H1 (cell line): Measurements from ENCODE around the gene EBF3. TPM values are rescaled to one million over a fixed set of nuclear protein-coding genes. Genes with fewer than 3 reads are reported as not detected.

Experiments used
- CTCF ChIA-PET: fragments of 300-600 bp; sonication (Branson Sonifier 250); formaldehyde crosslinking; loops from one replicate; lab custom pipeline; 2021; ENCODE audit not compliant: partially characterized antibody; lab: Charles Lee
- POLR2A ChIA-PET: fragments of 300-600 bp; sonication (Branson Sonifier 250); formaldehyde crosslinking; loops from one replicate; lab custom pipeline; 2021; ENCODE audit warnings: inconsistent platforms; ENCODE audit not compliant: partially characterized antibody; lab: Charles Lee
- DNase-seq, 2 experiments: peaks; one replicate each; pipeline versions ENCODE4 v3.0.0 to v3.0.0-alpha.2; 2010 to 2022; ENCODE audit warnings: low spot score in 2 of 2, low read depth in 1 of 2, mixed read lengths in 1 of 2
- FAIRE-seq: peaks from 2 replicates; lab custom pipeline; 2011; peaks lifted over from hg19 to GRCh38; lab: Jason Lieb, UNC
- H2AFZ ChIP-seq: 2 replicates; pipeline ENCODE4 v1.8.1; 2012; ENCODE audit warnings: low read length, inconsistent platforms
- H2AK5ac ChIP-seq: 2 replicates; pipeline ENCODE4 v1.6.1; 2013; ENCODE audit warnings: low read depth, low read length
- H2BK120ac ChIP-seq: replicated peaks from 2 replicates; pipeline ENCODE3; 2013; ENCODE audit warnings: low read depth, low read length, inconsistent platforms
- H2BK12ac ChIP-seq: 2 replicates; pipeline ENCODE4 v1.6.1; 2013; ENCODE audit warnings: low read depth, low read length
- H2BK15ac ChIP-seq: 2 replicates; pipeline ENCODE4 v1.6.1; 2013; ENCODE audit warnings: low read length
- H2BK20ac ChIP-seq: 2 replicates; pipeline ENCODE4 v1.6.1; 2013; ENCODE audit warnings: low read length
- H2BK5ac ChIP-seq: 2 replicates; pipeline ENCODE4 v1.6.1; 2013; ENCODE audit warnings: low read depth, low read length
- H3K14ac ChIP-seq: 2 replicates; pipeline ENCODE4 v1.6.1; 2013; ENCODE audit warnings: inconsistent platforms; ENCODE audit not compliant: insufficient read length
- H3K18ac ChIP-seq: 2 replicates; pipeline ENCODE4 v1.6.1; 2013; ENCODE audit warnings: low read length; ENCODE audit errors: extremely low read depth
- H3K23ac ChIP-seq: 2 replicates; pipeline ENCODE4 v1.6.1; 2013; ENCODE audit warnings: inconsistent platforms; ENCODE audit not compliant: insufficient read length
- H3K23me2 ChIP-seq: 2 replicates; pipeline ENCODE4 v1.6.1; 2013; ENCODE audit warnings: low read depth, low read length
- H3K27ac ChIP-seq: 2 replicates; pipeline ENCODE4 v1.6.1; 2011; ENCODE audit warnings: low read depth, low read length, inconsistent platforms
- H3K27me3 ChIP-seq, 4 experiments: replicated peaks in 1 of 4; 1 replicate in 1 of 4; 2 replicates in 3 of 4; pipeline versions ENCODE4 v1.6.1 to v1.8.1; 2011 to 2013; ENCODE audit warnings: low read length in 3 of 4, mild to moderate bottlenecking in 3 of 4, inconsistent platforms in 2 of 4, mixed read lengths in 2 of 4, moderate library complexity in 1 of 4; ENCODE audit not compliant: control insufficient read depth in 3 of 4, insufficient read depth in 3 of 4; ENCODE audit errors: extremely low read depth in 1 of 4
- H3K36me3 ChIP-seq, 4 experiments: 2 replicates each; pipeline versions ENCODE4 v1.6.1 to v1.8.1; 2011 to 2013; ENCODE audit warnings: mild to moderate bottlenecking in 4 of 4, low read length in 3 of 4, moderate library complexity in 2 of 4, control low read depth in 1 of 4, inconsistent platforms in 1 of 4; ENCODE audit not compliant: insufficient read depth in 4 of 4, control insufficient read depth in 2 of 4
- H3K4ac ChIP-seq: replicated peaks from 2 replicates; pipeline ENCODE3; 2013; ENCODE audit warnings: low read length, low read depth, mixed read lengths, inconsistent platforms; ENCODE audit not compliant: insufficient read length
- H3K4me1 ChIP-seq, 4 experiments: replicated peaks in 1 of 4; 1 replicate in 1 of 4; 2 replicates in 3 of 4; pipeline versions ENCODE4 v1.6.1 to v1.8.1; 2011 to 2013; ENCODE audit warnings: low read length in 3 of 4, inconsistent platforms in 2 of 4, mixed read lengths in 1 of 4; ENCODE audit not compliant: insufficient read depth in 4 of 4, control insufficient read depth in 3 of 4
- H3K4me2 ChIP-seq, 2 experiments: 2 replicates each; pipeline versions ENCODE4 v1.6.1 to v1.8.1; 2011 to 2013; ENCODE audit warnings: low read depth in 2 of 2, low read length in 2 of 2, control low read depth in 1 of 2, inconsistent platforms in 1 of 2, mild to moderate bottlenecking in 1 of 2; ENCODE audit not compliant: insufficient read depth in 1 of 2
- H3K4me3 ChIP-seq, 4 experiments: fragments of 200-600, 300-600 bp in 1 of 4; sonication (generic), shearing (Covaris generic), sonication (Bioruptor Twin) in 1 of 4; 2 replicates each; pipeline versions ENCODE4 v1.5.1 to v1.8.1; 2011 to 2016; ENCODE audit warnings: low read length in 4 of 4, low read depth in 3 of 4, control low read depth in 2 of 4, inconsistent platforms in 2 of 4, mild to moderate bottlenecking in 2 of 4, mixed read lengths in 1 of 4, moderate library complexity in 1 of 4; ENCODE audit not compliant: insufficient read depth in 2 of 4; ENCODE audit errors: extremely low read depth in 1 of 4
- H3K56ac ChIP-seq: replicated peaks from 2 replicates; pipeline ENCODE3; 2013; ENCODE audit warnings: low read depth, mild to moderate bottlenecking, mixed read lengths, low read length, inconsistent platforms; ENCODE audit not compliant: insufficient read length
- H3K79me1 ChIP-seq: 2 replicates; pipeline ENCODE4 v1.6.1; 2013; ENCODE audit warnings: low read depth, low read length, control low read depth
- H3K79me2 ChIP-seq, 2 experiments: 2 replicates each; pipeline versions ENCODE4 v1.6.1 to v1.8.1; 2012 to 2013; ENCODE audit warnings: low read length in 2 of 2, mild to moderate bottlenecking in 2 of 2, inconsistent platforms in 1 of 2; ENCODE audit not compliant: insufficient read depth in 2 of 2, control insufficient read depth in 1 of 2
- H3K9ac ChIP-seq, 4 experiments: replicated peaks in 1 of 4; 1 replicate in 1 of 4; 2 replicates in 3 of 4; pipeline versions ENCODE4 v1.6.1 to v1.8.1; 2011 to 2013; ENCODE audit warnings: low read depth in 3 of 4, low read length in 3 of 4, control low read depth in 2 of 4, mild to moderate bottlenecking in 2 of 4, moderate library complexity in 2 of 4, inconsistent platforms in 1 of 4; ENCODE audit errors: extremely low read depth in 1 of 4
- H3K9me3 ChIP-seq, 2 experiments: 2 replicates each; pipeline versions ENCODE4 v1.6.1 to v1.8.1; 2012 to 2013; ENCODE audit warnings: mild to moderate bottlenecking in 2 of 2, moderate library complexity in 2 of 2, control low read depth in 1 of 2, inconsistent platforms in 1 of 2, low read depth in 1 of 2, low read length in 1 of 2, mixed read lengths in 1 of 2; ENCODE audit not compliant: insufficient read depth in 2 of 2
- H4K20me1 ChIP-seq, 2 experiments: replicated peaks in 1 of 2; 2 replicates each; pipeline versions ENCODE3 to v1.8.1; 2011 to 2013; ENCODE audit warnings: inconsistent platforms in 2 of 2, low read length in 2 of 2, mild to moderate bottlenecking in 1 of 2; ENCODE audit not compliant: insufficient read depth in 2 of 2, control insufficient read depth in 1 of 2
- H4K5ac ChIP-seq: 2 replicates; pipeline ENCODE4 v1.6.1; 2013; ENCODE audit warnings: low read length, low read depth, mixed read lengths, inconsistent platforms; ENCODE audit not compliant: insufficient read length
- H4K8ac ChIP-seq: 2 replicates; pipeline ENCODE4 v1.8.0; 2013; ENCODE audit warnings: mild to moderate bottlenecking, moderate library complexity, low read length, inconsistent platforms; ENCODE audit not compliant: insufficient read depth; ENCODE audit errors: extremely low read depth
- H4K91ac ChIP-seq: replicated peaks from 2 replicates; pipeline ENCODE3; 2013; ENCODE audit warnings: low read length, mixed read lengths, inconsistent platforms; ENCODE audit not compliant: insufficient read length
- WGBS, 2 experiments: shearing (Covaris generic) in 1 of 2; methylation state at CpG; one replicate each; pipeline versions ENCODE4 v1.1.6 to v1.1.7; 2013 to 2015; ENCODE audit warnings: low lambda C conversion rate in 2 of 2, mixed read lengths in 2 of 2, inconsistent platforms in 1 of 2, low coverage in 1 of 2, missing lambda C conversion rate in 1 of 2; ENCODE audit not compliant: insufficient replicate concordance in 2 of 2, insufficient coverage in 1 of 2, insufficient read length in 1 of 2; ENCODE audit errors: extremely low coverage in 1 of 2, missing lambda C conversion rate in 1 of 2; 5-methylcytosine and 5-hydroxymethylcytosine counted together
- polyA plus RNA-seq, 7 experiments: library from polyadenylated mRNA; depleted of rRNA in 3 of 7; stranded (reverse) in 5 of 7; unstranded in 2 of 7; fragments of >200 nt in 5 of 7; fragments of 200-250 nt in 2 of 7; gene quantifications; 1 replicate in 5 of 7; 2 replicates in 1 of 7; 4 replicates in 1 of 7; pipeline versions ENCODE4 v1.2.1 to v1.2.3, GENCODE V29; 2011 to 2013; ENCODE audit warnings: missing spikeins in 2 of 7, mixed read lengths in 2 of 7
- total RNA-seq: library from RNA; stranded (reverse); fragmentation: NEBNext Ultra II Directional; extraction: Animal tissue kit (Norgen Biotek cat#: 25700); gene quantifications from 2 replicates; pipeline ENCODE4 v1.2.1, GENCODE V29; 2021
- TF ChIP-seq, protein P1 (sequence below): IDR thresholded peaks from 2 replicates; pipeline ENCODE4 v1.6.1; 2011; ENCODE audit warnings: low read length, improper control_type of control experiment

The EBF3 gene
- total and polyA plus RNA-seq, 2 of the 8 experiments (the other 6 are each of a cell fraction or from before 2014, with no cell fraction given): 0.08 to 0.26 TPM

DNA sequence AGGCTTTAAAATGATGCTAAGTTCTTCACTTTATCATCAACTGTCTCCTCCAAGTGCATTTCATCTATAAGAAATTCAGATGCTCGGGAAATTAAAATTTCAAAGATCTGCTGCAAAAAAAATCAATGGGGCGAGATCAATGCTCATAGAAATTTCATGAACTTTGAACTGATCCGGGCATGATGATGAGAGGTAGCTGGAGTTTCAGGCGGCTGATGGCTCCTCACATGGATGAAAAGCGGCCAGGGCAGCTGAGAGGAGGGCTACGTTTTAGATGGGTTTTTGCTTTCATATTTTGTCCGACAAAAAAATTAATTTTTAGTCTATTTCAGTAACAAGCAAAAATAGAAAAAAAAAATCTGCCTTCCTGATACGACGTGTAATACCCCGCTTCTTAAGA, 109.9 kb downstream of the EBF3 start:
- Histone ChIP-seq H4K91ac (no peak overlapping the region), H3K23me2 (no peaks in the 10 kb centered on the region), H4K5ac (no peak overlapping the region), H4K8ac (no peak overlapping the region), H3K9ac (no peak overlapping the region), H3K4ac (no peak overlapping the region), H3K27me3 (no peaks in the 10 kb centered on the region), H3K27ac (no peak overlapping the region), H2BK12ac (no peak overlapping the region), H2AK5ac (no peak overlapping the region), H2AFZ (no peak overlapping the region), H2BK5ac (no peak overlapping the region), H3K23ac (no peak overlapping the region), H3K4me2 (no peak overlapping the region), H3K4me3 (no peak overlapping the region), H3K36me3 (no peaks in the 10 kb centered on the region), H3K9me3 (peaks cover 0 to 3% of the 10 kb centered on the region in 2 experiments; a peak in 1 of 4 replicates), H2BK120ac (no peak overlapping the region), H3K14ac (no peak overlapping the region), H2BK15ac (no peak overlapping the region), H3K79me1 (no peaks in the 10 kb centered on the region), H4K20me1 (no peaks in the 10 kb centered on the region), H3K56ac (no peak overlapping the region), H3K79me2 (no peaks in the 10 kb centered on the region), H3K18ac (no peak overlapping the region), H2BK20ac (no peak overlapping the region), H3K4me1 (no peaks in the 10 kb centered on the region; a peak in 1 of 7 replicates)
- FAIRE-seq: no peak
- POLR2A ChIA-PET: no interaction called here
- TF ChIP-seq, protein P1, sequence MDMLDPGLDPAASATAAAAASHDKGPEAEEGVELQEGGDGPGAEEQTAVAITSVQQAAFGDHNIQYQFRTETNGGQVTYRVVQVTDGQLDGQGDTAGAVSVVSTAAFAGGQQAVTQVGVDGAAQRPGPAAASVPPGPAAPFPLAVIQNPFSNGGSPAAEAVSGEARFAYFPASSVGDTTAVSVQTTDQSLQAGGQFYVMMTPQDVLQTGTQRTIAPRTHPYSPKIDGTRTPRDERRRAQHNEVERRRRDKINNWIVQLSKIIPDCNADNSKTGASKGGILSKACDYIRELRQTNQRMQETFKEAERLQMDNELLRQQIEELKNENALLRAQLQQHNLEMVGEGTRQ: no peak
- CTCF ChIA-PET: interaction anchor here (0.6 to 4.3 kb wide), 22 partner anchors 8 to 193 kb away, joined by 3 to 24 read pairs (median 4); no protein-coding TSS in a partner anchor
- 88% methylated on average over 10 of the region's 10 CpGs; no CpG with 5 or more reads in 1 of the 2 experiments for WGBS, 2 experiments
- no peak for DNase-seq
